Measurements from ENCODE around the gene ANGPT4. TPM values are rescaled to one million over a fixed set of nuclear protein-coding genes. Genes with fewer than 3 reads are reported as not detected.

The ANGPT4 gene
- total RNA-seq, 1 experiment from 2014 or later: 0.20 TPM

- TF ChIP-seq FOXP4 (CRISPR knock-in tag; IDR thresholded peaks at IDR 0.05) (no peak), ZNF396 (CRISPR knock-in tag; IDR thresholded peaks at IDR 0.05; ENCODE audit: borderline replicate concordance) (no peak), MYBL2 (CRISPR knock-in tag; IDR thresholded peaks at IDR 0.05) (no peak), HMGXB4 (CRISPR knock-in tag; IDR thresholded peaks at IDR 0.05) (no peak), E2F5 (CRISPR knock-in tag; IDR thresholded peaks at IDR 0.05) (no peak), OVOL2 (CRISPR knock-in tag; IDR thresholded peaks at IDR 0.05; ENCODE audit: borderline replicate concordance) (no peak), ZBTB43 (CRISPR knock-in tag; IDR thresholded peaks at IDR 0.05) (no peak)
Measured at GRCh38 chr20:949717-950116, 33.6 kb upstream of the ANGPT4 start (continued).

GRCh38 chr20:946826-947225 lies 30.7 kb upstream of the ANGPT4 start:
- Mint-ChIP-seq H3K4me3 (no peak overlapping the region), H3K27ac (no peak overlapping the region), H3K4me1 (peaks cover 31% of the 10 kb centered on the region), H3K36me3 (no peaks in the 10 kb centered on the region), H3K9me3 (no peaks in the 10 kb centered on the region), H3K27me3 (ENCODE audit: low read depth) (peaks cover 4% of the 10 kb centered on the region; the same call in 1 of the 2 replicates)
- no peak for ATAC-seq
- CTCF ChIA-PET: interaction anchor here (0.8 kb wide), 1 partner anchor 132 kb away, joined by 3 read pairs; no protein-coding TSS in a partner anchor
- no peak for DNase-seq (ENCODE audit: low spot score)
- POLR2A ChIA-PET: no interaction called here
- TF ChIP-seq SMAD4 (CRISPR knock-in tag; IDR thresholded peaks at IDR 0.05) (no peak), ZNF396 (CRISPR knock-in tag; IDR thresholded peaks at IDR 0.05; ENCODE audit: borderline replicate concordance) (no peak), ZNF138 (CRISPR knock-in tag; conservative IDR thresholded peaks at IDR 0.05) (no peak), ATF6 (CRISPR knock-in tag; IDR thresholded peaks at IDR 0.05) (no peak), MXD4 (CRISPR knock-in tag; IDR thresholded peaks at IDR 0.05; ENCODE audit: borderline replicate concordance) (no peak), CREM (CRISPR knock-in tag; IDR thresholded peaks at IDR 0.05) (no peak), GABPB1 (CRISPR knock-in tag; IDR thresholded peaks at IDR 0.05) (no peak), FOXJ3 (CRISPR knock-in tag; IDR thresholded peaks at IDR 0.05; ENCODE audit: borderline replicate concordance) (no peak), ETV6 (CRISPR knock-in tag; IDR thresholded peaks at IDR 0.05) (no peak)

GRCh38 chr20:945841-946240 lies 29.7 kb upstream of the ANGPT4 start:
- Mint-ChIP-seq H3K36me3 (no peaks in the 10 kb centered on the region), H3K4me3 (no peak overlapping the region)

More at GRCh38 chr20:945841-946240, 29.7 kb upstream of the ANGPT4 start:
- no peaks in the 10 kb centered on the region for H3K9me3 Mint-ChIP-seq
- DNase-seq (ENCODE audit: low spot score): no peak
- peaks cover 31% of the 10 kb centered on the region for H3K4me1 Mint-ChIP-seq
- H3K27me3 Mint-ChIP-seq (ENCODE audit: low read depth): peaks cover 4% of the 10 kb centered on the region
- TF ChIP-seq EMX1 (CRISPR knock-in tag; IDR thresholded peaks at IDR 0.05) (no peak), ERG (CRISPR knock-in tag; IDR thresholded peaks at IDR 0.05) (no peak), TEAD4 (CRISPR knock-in tag; IDR thresholded peaks at IDR 0.05) (no peak), ZBTB21 (CRISPR knock-in tag; IDR thresholded peaks at IDR 0.05; ENCODE audit: borderline replicate concordance) (no peak), MAX (CRISPR knock-in tag; IDR thresholded peaks at IDR 0.05) (no peak)
- no peak overlapping the region for H3K27ac Mint-ChIP-seq
- ChIA-PET CTCF (interaction anchor here (0.6 to 0.8 kb wide), 2 partner anchors 116 to 131 kb away, joined by 3 to 5 read pairs; no protein-coding TSS in a partner anchor), POLR2A (interaction anchor here (0.5 kb wide), 1 partner anchor 117 kb away, joined by 3 read pairs; no protein-coding TSS in a partner anchor)
- ATAC-seq: no peak

All from WTC11 (cell line).